Measurements from ENCODE around the gene EBPL. TPM values are rescaled to one million over a fixed set of nuclear protein-coding genes. Genes with fewer than 3 reads are reported as not detected.

The EBPL gene
- total and polyA plus RNA-seq, 2 of the 4 experiments (the other 2 are of a cell fraction) = 57.9 to 65.3 TPM

DNA sequence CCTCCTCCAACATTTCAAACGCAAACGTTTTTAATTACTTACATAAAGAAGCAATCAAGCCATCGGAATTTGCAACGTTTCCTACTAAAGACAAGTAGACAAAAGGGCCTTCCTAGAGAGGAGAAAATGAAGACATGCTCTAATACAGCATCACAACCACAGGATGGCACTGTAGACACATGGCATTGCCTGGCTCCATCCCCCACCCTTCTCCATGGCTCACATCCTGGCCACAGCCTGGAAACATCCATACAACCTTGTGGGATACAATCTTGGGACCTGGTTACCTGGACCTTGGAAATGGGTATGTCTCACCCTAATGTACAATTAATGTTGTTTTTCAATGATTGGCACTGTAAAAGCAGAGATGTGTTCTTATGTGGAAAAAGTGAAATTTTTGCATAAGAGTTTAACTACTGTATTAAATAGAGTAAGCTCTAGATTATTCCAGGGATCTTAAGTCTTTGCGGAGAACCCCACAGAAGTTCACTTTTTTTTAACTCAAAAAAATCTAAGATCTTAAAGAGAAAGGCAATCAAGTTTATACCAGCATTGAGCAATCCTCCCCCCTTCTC, 21.5 kb downstream of the EBPL start:
- H3K27me3 ChIP-seq (ENCODE audit: control insufficient read depth, insufficient read depth, low read length) = no peaks in the 10 kb centered on the region
- no peak overlapping the region for H2BK120ac ChIP-seq (ENCODE audit: low read depth, low read length)
- H3K9me3 ChIP-seq (ENCODE audit: control insufficient read depth, insufficient read depth, low read length) = no peaks in the 10 kb centered on the region
- H4K20me1 ChIP-seq (ENCODE audit: insufficient read depth, low read length) = peaks cover 2% of the 10 kb centered on the region; the same call in 1 of the 2 replicates
- H3K4ac ChIP-seq (ENCODE audit: low read depth, low read length) = no peak overlapping the region
- H4K91ac ChIP-seq (ENCODE audit: insufficient read depth, low read depth, low read length) = no peak overlapping the region
- H3K23ac ChIP-seq (ENCODE audit: low read depth, low read length) = no peak overlapping the region
- no peak overlapping the region for H3K4me3 ChIP-seq (ENCODE audit: insufficient read depth, low read depth, low read length)
- 0 out of 2 replicates have a peak, but pooled peaks cover 8% of the 10 kb centered on the region for H3K9me1 ChIP-seq (ENCODE audit: insufficient read depth, low read length)
- WGBS, 2 experiments (ENCODE audit: extremely low coverage in 2 of 2, insufficient read length in 1 of 2) = no CpG with 5 or more reads among the region's 5 CpGs
- H3K18ac ChIP-seq (ENCODE audit: low read depth, low read length) = no peak overlapping the region
- peak overlapping the region; percentile 66 for H2AK9ac ChIP-seq (replicated peaks; ENCODE audit: low read depth, low read length, poor library complexity)
- H3K56ac ChIP-seq (ENCODE audit: extremely low read depth, insufficient read depth, low read length) = no peak overlapping the region
- no peak overlapping the region for H3K14ac ChIP-seq (replicated peaks; ENCODE audit: low read depth, low read length)
- ChIA-PET CTCF (interaction anchor here (0.6 to 1.4 kb wide), 3 partner anchors 10 to 688 kb away, joined by 3 to 6 read pairs (median 4); no protein-coding TSS in a partner anchor), POLR2A (ENCODE audit: unreplicated experiment) (no interaction called here)
- H4K8ac ChIP-seq (ENCODE audit: low read depth in 2 of 2, low read length in 2 of 2) = peak overlapping the region in 1 of 2 experiments; percentile 26; a peak in 1 of 4 replicates
- H4K5ac ChIP-seq (ENCODE audit: low read depth, low read length) = no peak overlapping the region
- peaks cover 9 to 15% of the 10 kb centered on the region in 2 experiments; a peak in 3 of 4 replicates for H3K79me1 ChIP-seq (ENCODE audit: low read depth in 1 of 2, low read length in 2 of 2)
- H3K4me2 ChIP-seq (ENCODE audit: low read depth, low read length) = no peak overlapping the region
- ATAC-seq (ENCODE audit: low read depth) (peak; percentile 98), DNase-seq (peak; percentile 81)
- H2BK20ac ChIP-seq (ENCODE audit: low read depth, low read length) = no peak overlapping the region
- BruUV-seq (replicated peaks) = no TSS peak
- intact Hi-C loops (cut with micrococcal nuclease) = loop anchor here (1.0 to 10.0 kb wide), 10 partner anchors 178 to 1400 kb away; partner anchors contain the start of genes SPRYD7 and TRIM13
- H2AK5ac ChIP-seq (ENCODE audit: low read depth, low read length) = no peak overlapping the region
- in situ Hi-C loops (cut with MboI; ENCODE audit: low sequenced_read_pairs) = loop anchor here (10.0 to 25.0 kb wide), 5 partner anchors 415 to 1392 kb away; partner anchors contain the start of gene RNASEH2B
- no peak overlapping the region for H2BK15ac ChIP-seq (ENCODE audit: low read depth, low read length)
- H3K27ac ChIP-seq (ENCODE audit: insufficient read depth, low read length) = no peak overlapping the region
- no peak overlapping the region for H3K9ac ChIP-seq (ENCODE audit: low read depth, low read length)
- peaks cover 21% of the 10 kb centered on the region for H3K36me3 ChIP-seq (ENCODE audit: control insufficient read depth, insufficient read depth, low read length)
- H2AFZ ChIP-seq (replicated peaks; ENCODE audit: low read length, poor library complexity) = peak overlapping the region; percentile 35
- TF ChIP-seq RAD21 (IDR thresholded peaks at IDR 0.05; ENCODE audit: low read length) = peak; percentile 98
- TF ChIP-seq POLR2A (IDR thresholded peaks at IDR 0.05; ENCODE audit: low read depth, low read length) = peak; percentile 61; the same call in 1 of the 2 replicates
- no peak for TF ChIP-seq BHLHE40 (IDR thresholded peaks at IDR 0.05; ENCODE audit: low read depth, low read length)
- TF ChIP-seq, protein P1, sequence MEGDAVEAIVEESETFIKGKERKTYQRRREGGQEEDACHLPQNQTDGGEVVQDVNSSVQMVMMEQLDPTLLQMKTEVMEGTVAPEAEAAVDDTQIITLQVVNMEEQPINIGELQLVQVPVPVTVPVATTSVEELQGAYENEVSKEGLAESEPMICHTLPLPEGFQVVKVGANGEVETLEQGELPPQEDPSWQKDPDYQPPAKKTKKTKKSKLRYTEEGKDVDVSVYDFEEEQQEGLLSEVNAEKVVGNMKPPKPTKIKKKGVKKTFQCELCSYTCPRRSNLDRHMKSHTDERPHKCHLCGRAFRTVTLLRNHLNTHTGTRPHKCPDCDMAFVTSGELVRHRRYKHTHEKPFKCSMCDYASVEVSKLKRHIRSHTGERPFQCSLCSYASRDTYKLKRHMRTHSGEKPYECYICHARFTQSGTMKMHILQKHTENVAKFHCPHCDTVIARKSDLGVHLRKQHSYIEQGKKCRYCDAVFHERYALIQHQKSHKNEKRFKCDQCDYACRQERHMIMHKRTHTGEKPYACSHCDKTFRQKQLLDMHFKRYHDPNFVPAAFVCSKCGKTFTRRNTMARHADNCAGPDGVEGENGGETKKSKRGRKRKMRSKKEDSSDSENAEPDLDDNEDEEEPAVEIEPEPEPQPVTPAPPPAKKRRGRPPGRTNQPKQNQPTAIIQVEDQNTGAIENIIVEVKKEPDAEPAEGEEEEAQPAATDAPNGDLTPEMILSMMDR (conservative IDR thresholded peaks at IDR 0.05; ENCODE audit: low read depth, low read length) = peak; percentile 94
- TF ChIP-seq RCOR1 (IDR thresholded peaks at IDR 0.05; ENCODE audit: insufficient replicate concordance, low read length) = no peak
- peak; percentile 32; the same call in 1 of the 2 replicates for TF ChIP-seq CEBPB (IDR thresholded peaks at IDR 0.05; ENCODE audit: low read depth, low read length)
- TF ChIP-seq SMC3 (IDR thresholded peaks at IDR 0.05; ENCODE audit: low read depth, low read length) = peak; percentile 93
- peak; percentile 54; the same call in 1 of the 2 replicates for TF ChIP-seq MAZ (IDR thresholded peaks at IDR 0.05; ENCODE audit: borderline replicate concordance, low read depth, low read length)
- no peak overlapping the region for H2BK5ac ChIP-seq (ENCODE audit: low read depth, low read length, poor library complexity, severe bottlenecking)
- dilution Hi-C loops (cut with HindIII; ENCODE audit: low sequenced_read_pairs, unreplicated experiment) = no loop called here
- H3K4me1 ChIP-seq (ENCODE audit: control insufficient read depth, insufficient read depth, low read length) = peaks cover 5% of the 10 kb centered on the region
